Measurements from ENCODE around the gene FANCL. TPM values are rescaled to one million over a fixed set of nuclear protein-coding genes. Genes with fewer than 3 reads are reported as not detected.

Gene FANCL
- total RNA-seq, 1 experiment from 2014 or later, result 34.3 TPM

- Mint-ChIP-seq H3K27me3 (ENCODE audit: insufficient read depth, unreplicated experiment) (no peaks in the 10 kb centered on the region), H3K4me1 (ENCODE audit: low read depth, unreplicated experiment) (no peaks in the 10 kb centered on the region), H3K9me3 (ENCODE audit: unreplicated experiment) (no peaks in the 10 kb centered on the region), H3K4me3 (ENCODE audit: unreplicated experiment) (no peak overlapping the region), H3K36me3 (ENCODE audit: insufficient read depth, unreplicated experiment) (peaks cover under 1% of the 10 kb centered on the region), H3K27ac (ENCODE audit: unreplicated experiment) (no peak overlapping the region)
- POLR2A ChIA-PET, result no interaction called here
- no peak overlapping the region for H3K4me3 ChIP-seq (ENCODE audit: low read depth, low read length)
- peaks cover 6% of the 10 kb centered on the region; the same call in 1 of the 2 replicates for H3K4me1 ChIP-seq
- DNase-seq, result no peak
- H3K36me3 ChIP-seq (ENCODE audit: control insufficient read depth, insufficient read depth, low read length), result no peaks in the 10 kb centered on the region
- no peaks in the 10 kb centered on the region for H3K9me3 ChIP-seq
- CTCF ChIA-PET, result no interaction called here
- H3K27me3 ChIP-seq (replicated peaks; ENCODE audit: control insufficient read depth, insufficient read depth, low read length), result no peaks in the 10 kb centered on the region
- intact Hi-C loops (cut with micrococcal nuclease; ENCODE audit: unreplicated experiment), result no loop called here
- TF ChIP-seq CTCF (IDR thresholded peaks at IDR 0.05; ENCODE audit: insufficient read depth in 1 of 2, low read depth in 1 of 2, low read length in 1 of 2, severe bottlenecking in 1 of 2, unreplicated experiment in 1 of 2), result no peak
- BruUV-seq (replicated peaks), result no TSS peak
Measured at GRCh38 chr2:58203018-58203417, 38.1 kb downstream of the FANCL start.

- no peak overlapping the region for H3K27ac Mint-ChIP-seq (ENCODE audit: unreplicated experiment)
- POLR2A ChIA-PET, result no interaction called here
- DNase-seq, result no peak
- Histone ChIP-seq H3K4me1 (peaks cover 6% of the 10 kb centered on the region; the same call in 1 of the 2 replicates), H3K4me3 (ENCODE audit: low read depth, low read length) (no peak overlapping the region), H3K9me3 (no peaks in the 10 kb centered on the region), H3K27me3 (replicated peaks; ENCODE audit: control insufficient read depth, insufficient read depth, low read length) (no peaks in the 10 kb centered on the region), H3K36me3 (ENCODE audit: control insufficient read depth, insufficient read depth, low read length) (no peaks in the 10 kb centered on the region)
- H3K27me3 Mint-ChIP-seq (ENCODE audit: insufficient read depth, unreplicated experiment), result no peaks in the 10 kb centered on the region
- CTCF ChIA-PET, result interaction anchor here (0.7 kb wide), 1 partner anchor 55 kb away, joined by 7 read pairs; no protein-coding TSS in a partner anchor
- no TSS peak for BruUV-seq (replicated peaks)
- TF ChIP-seq CTCF (IDR thresholded peaks at IDR 0.05; ENCODE audit: insufficient read depth in 1 of 2, low read depth in 1 of 2, low read length in 1 of 2, severe bottlenecking in 1 of 2, unreplicated experiment in 1 of 2), result no peak
- peaks cover 7% of the 10 kb centered on the region for H3K36me3 Mint-ChIP-seq (ENCODE audit: insufficient read depth, unreplicated experiment)
- no peak overlapping the region for H3K4me3 Mint-ChIP-seq (ENCODE audit: unreplicated experiment)
- no peaks in the 10 kb centered on the region for H3K4me1 Mint-ChIP-seq (ENCODE audit: low read depth, unreplicated experiment)
- intact Hi-C loops (cut with micrococcal nuclease; ENCODE audit: unreplicated experiment), result no loop called here
- H3K9me3 Mint-ChIP-seq (ENCODE audit: unreplicated experiment), result no peaks in the 10 kb centered on the region
Measured at GRCh38 chr2:58202404-58202803, 38.7 kb downstream of the FANCL start.

GRCh38 chr2:58197894-58198293 is 43.2 kb downstream of the FANCL start:
- H3K4me3 Mint-ChIP-seq (ENCODE audit: unreplicated experiment), result no peak overlapping the region
- BruUV-seq (replicated peaks), result no TSS peak
- H3K27me3 Mint-ChIP-seq (ENCODE audit: insufficient read depth, unreplicated experiment), result no peaks in the 10 kb centered on the region
- H3K36me3 ChIP-seq (ENCODE audit: control insufficient read depth, insufficient read depth, low read length), result no peaks in the 10 kb centered on the region
- peaks cover 6% of the 10 kb centered on the region for H3K4me1 Mint-ChIP-seq (ENCODE audit: low read depth, unreplicated experiment)
- H3K27ac Mint-ChIP-seq (ENCODE audit: unreplicated experiment), result no peak overlapping the region
- no peaks in the 10 kb centered on the region for H3K9me3 Mint-ChIP-seq (ENCODE audit: unreplicated experiment)
- ChIA-PET POLR2A (no interaction called here), CTCF (no interaction called here)
- H3K9me3 ChIP-seq, result no peaks in the 10 kb centered on the region
- no peak for DNase-seq
- intact Hi-C loops (cut with micrococcal nuclease; ENCODE audit: unreplicated experiment), result no loop called here
- H3K4me3 ChIP-seq (ENCODE audit: low read depth, low read length), result no peak overlapping the region
- H3K4me1 ChIP-seq, result no peaks in the 10 kb centered on the region
- no peaks in the 10 kb centered on the region for H3K27me3 ChIP-seq (replicated peaks; ENCODE audit: control insufficient read depth, insufficient read depth, low read length)
- peaks cover 16% of the 10 kb centered on the region for H3K36me3 Mint-ChIP-seq (ENCODE audit: insufficient read depth, unreplicated experiment)
- no peak for TF ChIP-seq CTCF (IDR thresholded peaks at IDR 0.05; ENCODE audit: insufficient read depth in 1 of 2, low read depth in 1 of 2, low read length in 1 of 2, severe bottlenecking in 1 of 2, unreplicated experiment in 1 of 2)

Data from Caco-2 (cell line).